Activated B cell treated with CpG ODN at 0.5 μM for 24 hours (primary cell): ENCODE measurements around the gene FLT1. TPM values are rescaled to one million over a fixed set of nuclear protein-coding genes. Genes with fewer than 3 reads are reported as not detected.

ENCODE experiments used
- ATAC-seq: fragments of 200-7000 bp; cut with Tn5 transposase; one replicate; pipeline ENCODE4 v1.10.0; 2021; ENCODE audit warnings: low read depth, mild to moderate bottlenecking, moderate library complexity
- CTCF ChIA-PET: fragments of 350-600 bp; sonication (Branson Sonifier 250); formaldehyde crosslinking; loops from one replicate; lab custom pipeline; 2021; ENCODE audit warnings: antibody characterized with exemption; lab: Charles Lee
- POLR2A ChIA-PET: fragments of 350-600 bp; sonication (Branson Sonifier 250); formaldehyde crosslinking; loops from one replicate; lab custom pipeline; 2021; ENCODE audit warnings: antibody characterized with exemption; lab: Charles Lee
- DNase-seq: peaks from one replicate; pipeline ENCODE4 v3.0.0; 2022
- H3K27ac Mint-ChIP-seq: one replicate; pipeline ENCODE4 v1.8.0; 2020; ENCODE audit warnings: mixed read lengths
- H3K27me3 Mint-ChIP-seq: one replicate; pipeline ENCODE4 v1.8.0; 2021; ENCODE audit warnings: mixed read lengths
- H3K36me3 Mint-ChIP-seq: one replicate; pipeline ENCODE4 v1.8.0; 2021; ENCODE audit warnings: low read depth, mixed read lengths
- H3K4me1 Mint-ChIP-seq: one replicate; pipeline ENCODE4 v1.8.0; 2021; ENCODE audit warnings: mixed read lengths
- H3K4me3 Mint-ChIP-seq: one replicate; pipeline ENCODE4 v1.8.0; 2020; ENCODE audit warnings: mild to moderate bottlenecking, mixed read lengths
- H3K9me3 Mint-ChIP-seq: one replicate; pipeline ENCODE4 v1.8.0; 2020; ENCODE audit warnings: mixed read lengths
- CTCF ChIP-seq: fragments of 200-600 bp; IDR thresholded peaks from one replicate; pipeline ENCODE4 v1.8.0; 2022; ENCODE audit warnings: antibody characterized with exemption, mild to moderate bottlenecking
- intact Hi-C: fragments of 100-400 bp; cut with micrococcal nuclease; formaldehyde crosslinking; loops from one replicate; pipeline ENCODE4 v1.15.1; 2024
- total RNA-seq: library from RNA; stranded (reverse); gene quantifications from 2 replicates; pipeline ENCODE4 v1.2.3, GENCODE V29; 2022

FLT1 gene
- total RNA-seq, 1 donor from 2014 or later: 1.3 TPM

GRCh38 chr13:28385362-28385761 is 109.6 kb downstream of the FLT1 start:
- intact Hi-C loops: no loop called here
- no peak overlapping the region for H3K27ac Mint-ChIP-seq

GRCh38 chr13:28384789-28385188 is 110.1 kb downstream of the FLT1 start:
- Mint-ChIP-seq H3K27ac (no peak overlapping the region), H3K4me3 (no peak overlapping the region), H3K9me3 (no peaks in the 10 kb centered on the region), H3K27me3 (no peaks in the 10 kb centered on the region), H3K36me3 (peaks cover 7% of the 10 kb centered on the region), H3K4me1 (peaks cover 6% of the 10 kb centered on the region)
- ChIA-PET CTCF (no interaction called here), POLR2A (no interaction called here)
- TF ChIP-seq CTCF: no peak
- intact Hi-C loops: no loop called here
- ATAC-seq: no peak
- no peak for DNase-seq

More at GRCh38 chr13:28385362-28385761, 109.6 kb downstream of the FLT1 start:
- H3K4me1 Mint-ChIP-seq: peaks cover 6% of the 10 kb centered on the region
- no peaks in the 10 kb centered on the region for H3K27me3 Mint-ChIP-seq
- no peak for TF ChIP-seq CTCF
- no peak for DNase-seq
- H3K9me3 Mint-ChIP-seq: no peaks in the 10 kb centered on the region
- ChIA-PET CTCF (no interaction called here), POLR2A (no interaction called here)
- peaks cover 7% of the 10 kb centered on the region for H3K36me3 Mint-ChIP-seq
- no peak for ATAC-seq
- no peak overlapping the region for H3K4me3 Mint-ChIP-seq

DNA sequence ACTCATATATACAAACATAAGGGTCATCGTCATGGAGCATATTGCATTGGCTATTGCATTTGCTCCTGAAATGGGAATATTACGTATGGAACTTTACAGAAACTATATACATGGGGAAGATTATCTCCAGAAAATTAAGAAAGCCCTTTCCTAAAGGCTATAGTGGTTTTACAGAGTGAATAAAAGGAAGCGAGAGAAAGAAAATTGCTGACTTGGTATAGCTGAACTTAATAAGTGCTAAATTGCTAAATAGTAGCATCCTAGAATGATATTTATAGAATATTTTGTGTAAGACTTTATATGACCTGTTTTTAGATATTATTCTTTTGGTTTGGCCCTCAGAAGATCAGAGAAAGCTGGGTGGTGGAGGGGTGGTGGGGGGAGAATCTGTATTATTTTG is 114.6 kb downstream of the FLT1 start:
- Mint-ChIP-seq H3K27ac (no peak overlapping the region), H3K9me3 (no peaks in the 10 kb centered on the region), H3K4me3 (no peak overlapping the region), H3K4me1 (peaks cover 6% of the 10 kb centered on the region), H3K27me3 (peaks cover 2% of the 10 kb centered on the region), H3K36me3 (no peaks in the 10 kb centered on the region)
- no peak for DNase-seq
- ChIA-PET POLR2A (no interaction called here), CTCF (no interaction called here)
- intact Hi-C loops: no loop called here
- TF ChIP-seq CTCF: no peak
- ATAC-seq: no peak

- no peak for TF ChIP-seq CTCF
These were observed 115.4 kb downstream of the FLT1 start for GRCh38 chr13:28379371-28380083.

GRCh38 chr13:28376604-28377003 is 118.3 kb downstream of the FLT1 start:
- Mint-ChIP-seq H3K9me3 (no peaks in the 10 kb centered on the region), H3K4me3 (no peak overlapping the region), H3K4me1 (no peaks in the 10 kb centered on the region), H3K27ac (no peak overlapping the region), H3K27me3 (peaks cover 2% of the 10 kb centered on the region), H3K36me3 (no peaks in the 10 kb centered on the region)
- DNase-seq (no peak), ATAC-seq (no peak)
- intact Hi-C loops: no loop called here
- TF ChIP-seq CTCF: no peak
- ChIA-PET POLR2A (interaction anchor here (0.5 kb wide), 1 partner anchor 214 kb away, joined by 8 read pairs; no protein-coding TSS in a partner anchor), CTCF (no interaction called here)

More at GRCh38 chr13:28379371-28380083, 115.4 kb downstream of the FLT1 start:
- Mint-ChIP-seq H3K27me3 (peaks cover 2% of the 10 kb centered on the region), H3K4me3 (no peak overlapping the region), H3K9me3 (no peaks in the 10 kb centered on the region), H3K36me3 (no peaks in the 10 kb centered on the region), H3K4me1 (peaks cover under 1% of the 10 kb centered on the region), H3K27ac (no peak overlapping the region)
- POLR2A ChIA-PET: no interaction called here
- DNase-seq: no peak
- CTCF ChIA-PET: no interaction called here
- intact Hi-C loops: no loop called here
- no peak for ATAC-seq
